ENCODE measurements around the gene CMSS1. TPM values are rescaled to one million over a fixed set of nuclear protein-coding genes. Genes with fewer than 3 reads are reported as not detected.

The CMSS1 gene
- total RNA-seq, 4 donors from 2014 or later, result 2.4 to 29.9 (median 5.2) TPM

GRCh38 chr3:100007313-100007712, 189.7 kb downstream of the CMSS1 start:
- Histone ChIP-seq H3K4me1 (peaks cover 9 to 67% (median 31%) of the 10 kb centered on the region in 4 donors), H3K27me3 (no peaks in the 10 kb centered on the region), H3K27ac (no peak overlapping the region), H3K36me3 (no peaks in the 10 kb centered on the region), H3K9me3 (no peaks in the 10 kb centered on the region), H3K4me3 (no peak overlapping the region)
- 93 to 96% methylated on average over 3 of the region's 3 CpGs for WGBS, 2 donors (ENCODE audit: low coverage in 1 of 2)
- intact Hi-C loops (cut with DNase I; ENCODE audit: low total_unique reads) (no loop called here), in situ Hi-C loops (cut with MboI; ENCODE audit: low pct_ligation_motif_present in 1 of 4, low pct_unique_long_range_greater_than_20kb in 1 of 4, low sequenced_read_pairs in 3 of 4) (no loop called here)
- no peak for TF ChIP-seq CTCF (IDR thresholded peaks at IDR 0.05)
- TF ChIP-seq POLR2AphosphoS5 (IDR thresholded peaks at IDR 0.05), result no peak
- TF ChIP-seq POLR2A (IDR thresholded peaks at IDR 0.05), result no peak
- TF ChIP-seq EP300 (IDR thresholded peaks at IDR 0.05; ENCODE audit: low read depth), result no peak
- DNase-seq, result no peak

GRCh38 chr3:100008081-100008698, 190.5 kb downstream of the CMSS1 start:
- Histone ChIP-seq H3K27ac (peak overlapping the region in 1 of 4 donors; percentile 4), H3K4me1 (peaks cover 5 to 58% (median 23%) of the 10 kb centered on the region in 4 donors), H3K36me3 (no peaks in the 10 kb centered on the region), H3K27me3 (no peaks in the 10 kb centered on the region), H3K9me3 (no peaks in the 10 kb centered on the region), H3K4me3 (no peak overlapping the region)
- in situ Hi-C loops (cut with MboI; ENCODE audit: low pct_ligation_motif_present in 1 of 4, low pct_unique_long_range_greater_than_20kb in 1 of 4, low sequenced_read_pairs in 3 of 4), result no loop called here
- intact Hi-C loops (cut with DNase I; ENCODE audit: low total_unique reads), result no loop called here
- TF ChIP-seq CTCF (IDR thresholded peaks at IDR 0.05) (no peak), EP300 (IDR thresholded peaks at IDR 0.05; ENCODE audit: low read depth) (no peak), POLR2AphosphoS5 (IDR thresholded peaks at IDR 0.05) (no peak)
- no peak for DNase-seq

GRCh38 chr3:100009276-100010086, 191.8 kb downstream of the CMSS1 start:
- Histone ChIP-seq H3K27ac (peak overlapping the region in 1 of 4 donors; percentile 19), H3K4me1 (peaks cover 5 to 46% (median 15%) of the 10 kb centered on the region in 4 donors), H3K36me3 (no peaks in the 10 kb centered on the region), H3K27me3 (no peaks in the 10 kb centered on the region), H3K4me3 (no peak overlapping the region), H3K9me3 (no peaks in the 10 kb centered on the region)
- no peak for TF ChIP-seq POLR2AphosphoS5 (IDR thresholded peaks at IDR 0.05)
- WGBS, 2 donors (ENCODE audit: low coverage in 1 of 2), result 67 to 74% methylated on average over 4 to 5 of the region's 5 CpGs
- in situ Hi-C loops (cut with MboI; ENCODE audit: low pct_ligation_motif_present in 1 of 4, low pct_unique_long_range_greater_than_20kb in 1 of 4, low sequenced_read_pairs in 3 of 4) (no loop called here), intact Hi-C loops (cut with DNase I; ENCODE audit: low total_unique reads) (no loop called here)
- DNase-seq, result no peak

- H3K27ac ChIP-seq, result no peak overlapping the region
- H3K4me3 ChIP-seq, result no peak overlapping the region
- H3K4me1 ChIP-seq, result peaks cover 1 to 40% (median 10%) of the 10 kb centered on the region in 4 donors
- intact Hi-C loops (cut with DNase I; ENCODE audit: low total_unique reads) (no loop called here), in situ Hi-C loops (cut with MboI; ENCODE audit: low pct_ligation_motif_present in 1 of 4, low pct_unique_long_range_greater_than_20kb in 1 of 4, low sequenced_read_pairs in 3 of 4) (no loop called here)
- H3K9me3 ChIP-seq, result no peaks in the 10 kb centered on the region
- DNase-seq, result no peak
- TF ChIP-seq POLR2A (IDR thresholded peaks at IDR 0.05) (no peak), CTCF (IDR thresholded peaks at IDR 0.05) (no peak), EP300 (IDR thresholded peaks at IDR 0.05; ENCODE audit: low read depth) (no peak), POLR2AphosphoS5 (IDR thresholded peaks at IDR 0.05) (no peak)
- 96 to 100% methylated on average over 1 of the region's 1 CpG for WGBS, 2 donors (ENCODE audit: low coverage in 1 of 2)
- no peaks in the 10 kb centered on the region for H3K36me3 ChIP-seq
- H3K27me3 ChIP-seq, result no peaks in the 10 kb centered on the region
These were observed 192.4 kb downstream of the CMSS1 start for GRCh38 chr3:100010087-100010417.
